Hematopoietic multipotent progenitor cell (in vitro differentiated cells): Measurements from ENCODE around the gene ERG28. TPM values are rescaled to one million over a fixed set of nuclear protein-coding genes. Genes with fewer than 3 reads are reported as not detected.
"Not testable (repeated sequence)": the region's sequence is repeated elsewhere in the genome, so short reads cannot be mapped to it uniquely, and the experiment has no call there.

Source experiments
- DNase-seq, 3 donors: peaks; one replicate each; pipeline ENCODE4 v3.0.0-alpha.2; 2011 to 2015; ENCODE audit warnings: low read depth in 2 of 3, low spot score in 2 of 3
- total RNA-seq: library from RNA; depleted of rRNA; stranded (reverse); fragments of >200 nt; gene quantifications from one replicate; pipeline ENCODE4 v1.2.3, GENCODE V29; 2012

Gene ERG28
- total RNA-seq, 1 donor, result 4.3 TPM

DNA sequence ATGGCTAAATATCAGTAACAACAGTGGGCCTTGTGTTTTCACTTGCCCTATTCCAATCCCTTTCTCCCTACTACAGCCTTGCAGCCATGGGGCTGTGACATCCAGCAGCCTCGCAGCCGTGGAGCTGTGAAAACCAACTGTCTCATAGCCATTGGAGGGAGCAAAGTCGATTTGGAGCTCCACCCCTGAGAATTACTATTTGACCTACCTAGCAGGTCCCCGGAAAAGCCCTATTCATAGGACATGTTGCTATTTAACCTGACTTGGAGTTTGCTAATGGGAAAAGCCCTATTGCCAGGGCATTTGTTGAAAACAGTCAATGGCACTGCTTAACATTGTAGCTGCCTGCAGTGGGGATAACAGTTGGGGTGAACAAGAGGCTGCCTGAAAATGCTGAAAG, 33.3 kb downstream of the ERG28 start:
- no peak for DNase-seq

DNA sequence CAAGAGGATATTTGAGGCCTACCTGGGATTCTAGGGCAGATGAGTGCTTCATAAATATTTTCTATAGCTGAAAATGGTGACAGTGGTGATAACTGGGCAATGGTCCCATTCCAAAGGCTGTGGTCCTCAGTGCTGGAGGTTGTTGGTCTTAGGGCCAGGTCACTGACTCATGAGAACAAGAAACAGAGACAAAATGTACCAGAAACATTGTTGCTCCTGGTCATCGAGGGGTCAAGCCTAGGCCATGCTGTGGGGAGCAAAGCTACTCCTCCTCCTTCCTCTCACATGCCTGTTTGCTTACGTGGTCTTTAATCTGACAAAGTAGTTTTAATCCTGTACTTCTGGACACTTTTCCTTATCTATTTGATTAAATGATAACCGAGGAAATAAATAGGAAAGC, 33.8 kb downstream of the ERG28 start:
- no peak for DNase-seq

DNA sequence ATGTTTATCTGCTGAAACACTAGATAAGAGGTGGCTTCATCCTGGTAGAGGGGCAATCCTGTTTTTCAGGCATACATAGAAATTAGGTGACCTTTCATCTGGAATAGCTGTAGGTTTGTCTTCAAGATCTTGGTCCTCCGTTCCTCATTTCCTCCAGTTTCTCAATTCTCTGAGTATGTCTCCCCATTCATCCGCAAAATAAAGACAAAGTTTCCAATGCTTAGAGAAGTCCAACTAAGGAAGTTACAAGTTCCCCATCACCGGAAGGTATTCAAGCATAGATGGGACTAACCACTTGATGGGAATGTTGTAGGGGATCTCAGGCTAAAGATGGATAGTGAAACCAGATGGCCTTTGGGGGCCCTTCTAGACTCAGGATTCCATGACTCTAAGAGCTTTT, 34.3 kb downstream of the ERG28 start:
- DNase-seq, result no peak

DNA sequence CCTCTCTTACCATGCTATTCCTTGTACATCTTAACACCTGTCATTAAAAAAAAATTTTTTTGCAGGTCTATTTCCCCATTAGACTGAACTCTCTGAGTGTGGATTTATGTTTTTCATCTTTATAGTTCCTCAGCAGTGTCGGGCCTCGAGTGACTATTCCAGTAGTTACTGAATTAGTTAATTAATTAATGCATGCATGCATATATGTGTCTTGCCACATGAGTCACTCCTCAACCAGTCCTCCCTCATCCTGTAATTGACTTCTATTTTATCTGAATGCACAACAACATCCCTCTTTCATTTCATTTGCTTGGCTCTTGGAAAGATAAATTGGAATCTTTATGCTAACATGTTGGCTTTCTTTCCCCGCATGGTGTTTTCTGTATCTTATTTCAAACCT, 35.6 kb downstream of the ERG28 start:
- no peak for DNase-seq

DNA sequence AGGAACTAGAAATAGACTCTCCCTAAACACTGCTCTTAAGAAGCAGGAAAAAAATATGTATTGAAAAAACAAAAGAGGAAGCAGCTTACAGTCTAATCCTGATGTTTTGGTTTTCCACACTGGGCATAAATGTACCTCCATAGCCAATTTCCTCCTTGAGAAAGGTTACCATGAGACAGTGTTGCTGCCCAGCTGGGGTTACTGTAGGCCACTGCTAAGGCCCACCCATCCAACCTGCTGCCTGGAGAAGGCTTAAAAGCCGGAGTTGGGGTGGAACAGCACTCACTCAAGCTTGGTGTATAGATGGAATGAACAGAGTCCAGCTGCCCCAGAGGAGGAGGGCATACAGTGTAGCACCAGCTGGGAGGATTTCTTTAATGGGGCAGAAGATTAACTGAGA, 41.1 kb downstream of the ERG28 start:
- DNase-seq, result no peak

DNA sequence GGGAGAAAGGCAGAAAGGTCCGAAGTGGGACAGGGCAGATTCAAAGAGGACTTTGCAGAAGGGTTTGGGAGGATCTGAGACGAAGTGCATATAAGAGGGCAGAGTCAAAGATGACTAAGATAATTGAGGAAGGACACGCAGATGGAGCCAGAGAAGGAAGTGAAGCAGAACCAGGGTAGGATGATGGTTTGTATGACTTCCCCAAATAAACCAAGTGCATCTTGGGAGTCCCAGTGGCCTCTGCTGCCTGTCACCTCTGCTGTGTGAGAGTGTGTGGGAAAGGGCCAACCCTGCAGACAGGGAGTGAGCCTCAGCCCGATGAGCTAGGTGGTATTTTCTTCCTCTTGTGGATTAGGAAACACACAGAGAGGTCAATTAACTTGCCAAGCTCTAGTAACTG, 45.5 kb downstream of the ERG28 start:
- DNase-seq, result peak in 2 of 3 donors; percentile 42 to 70

DNA sequence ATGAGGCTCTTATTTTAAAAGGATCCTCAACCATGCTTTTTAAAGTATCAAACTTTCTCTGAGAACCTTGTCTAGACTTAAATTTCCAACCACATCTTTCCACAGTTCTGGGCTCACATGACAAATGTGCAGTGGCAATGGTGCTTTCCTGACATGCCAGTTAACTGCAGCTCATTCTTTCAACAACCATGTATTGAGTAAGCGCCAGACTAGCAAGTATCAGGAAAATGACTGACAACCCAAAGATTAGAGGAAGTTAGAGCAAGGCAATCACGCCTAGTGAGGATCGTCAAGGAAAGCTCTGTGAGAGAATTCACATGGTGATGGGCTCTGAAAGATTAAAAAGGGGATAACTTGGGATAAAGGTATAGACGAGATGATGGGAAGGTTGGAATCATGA, 46.5 kb downstream of the ERG28 start:
- DNase-seq, result no peak

DNA sequence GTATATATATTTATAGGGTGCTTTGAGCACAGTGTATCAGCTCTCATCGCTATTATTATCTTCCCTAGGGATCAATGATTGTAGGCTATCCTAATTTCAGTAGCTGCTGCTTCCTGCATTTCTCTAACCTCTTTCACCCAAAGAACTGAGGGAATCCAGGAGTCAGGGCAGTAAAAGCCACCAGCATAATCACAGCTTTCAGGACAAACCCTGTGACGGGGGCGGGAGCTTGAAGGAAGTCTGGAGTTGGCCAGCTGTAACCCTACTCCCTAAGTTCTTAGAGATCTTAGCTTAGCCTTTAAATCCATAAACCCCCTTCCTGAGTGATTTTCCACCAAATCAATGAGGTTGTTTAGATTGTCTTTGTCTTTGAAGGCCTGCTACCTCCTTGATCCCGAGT, 48.5 kb downstream of the ERG28 start:
- no peak for DNase-seq

DNA sequence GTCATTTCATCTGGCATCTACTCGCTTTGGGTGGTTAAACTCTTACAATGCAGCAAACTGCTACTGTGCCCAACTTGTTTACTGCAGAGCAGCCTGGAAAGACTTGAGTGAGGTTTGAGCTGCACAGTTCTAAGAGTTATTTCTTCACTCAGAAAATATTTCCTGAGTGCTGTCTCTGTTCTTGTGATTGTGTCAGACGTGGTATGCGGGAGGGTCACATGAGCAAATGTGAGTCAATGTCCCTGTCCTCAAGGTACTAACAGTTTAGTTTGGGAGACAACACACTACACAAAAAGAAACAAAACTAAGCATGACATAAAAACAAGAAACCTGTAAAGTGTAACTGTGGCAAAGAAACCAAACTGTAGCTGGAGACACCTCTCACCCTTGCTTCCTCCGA, 49.8 kb downstream of the ERG28 start:
- DNase-seq, result no peak

DNA sequence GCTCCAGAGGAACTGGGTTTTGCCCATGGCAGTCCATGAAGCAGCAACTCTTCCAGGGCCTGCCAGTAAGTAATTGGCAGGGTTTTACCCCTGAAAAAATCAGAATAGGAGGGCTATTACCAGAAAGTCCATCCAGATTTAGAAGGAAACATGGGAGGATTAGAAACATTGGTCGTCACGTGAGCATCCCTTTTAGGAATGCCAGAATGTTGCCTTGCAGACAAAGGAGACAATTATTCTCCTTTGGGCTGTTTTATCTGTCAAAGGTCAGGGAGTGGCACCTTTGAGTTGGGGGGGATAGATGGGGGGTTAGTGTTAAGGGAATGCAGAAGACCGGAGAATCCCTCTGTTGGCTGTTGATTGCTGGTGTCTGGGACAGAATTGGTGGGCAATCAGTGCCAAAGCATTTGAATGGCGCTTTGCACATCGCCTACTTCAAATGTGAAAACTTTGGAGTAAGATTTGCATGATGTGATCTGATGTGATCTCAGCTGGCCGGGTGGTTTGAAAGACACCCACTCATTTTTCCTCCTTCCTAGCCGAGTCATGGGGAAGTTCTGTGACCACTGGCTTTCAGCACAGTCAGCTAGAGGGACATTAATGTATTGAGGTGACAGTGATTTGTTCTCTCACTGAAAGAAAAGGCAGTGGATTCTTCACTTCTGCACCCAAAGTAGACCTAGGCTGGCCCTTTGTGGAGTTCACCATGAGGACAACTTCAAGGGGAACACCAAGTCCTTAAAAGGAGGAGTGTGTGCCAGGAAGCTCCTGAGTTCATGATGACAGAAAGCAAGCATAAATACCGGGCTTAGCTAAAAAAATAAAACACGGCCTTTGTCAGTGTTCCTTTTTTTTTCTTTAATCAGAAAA, 50.8 kb downstream of the ERG28 start:
- DNase-seq, result no peak

DNA sequence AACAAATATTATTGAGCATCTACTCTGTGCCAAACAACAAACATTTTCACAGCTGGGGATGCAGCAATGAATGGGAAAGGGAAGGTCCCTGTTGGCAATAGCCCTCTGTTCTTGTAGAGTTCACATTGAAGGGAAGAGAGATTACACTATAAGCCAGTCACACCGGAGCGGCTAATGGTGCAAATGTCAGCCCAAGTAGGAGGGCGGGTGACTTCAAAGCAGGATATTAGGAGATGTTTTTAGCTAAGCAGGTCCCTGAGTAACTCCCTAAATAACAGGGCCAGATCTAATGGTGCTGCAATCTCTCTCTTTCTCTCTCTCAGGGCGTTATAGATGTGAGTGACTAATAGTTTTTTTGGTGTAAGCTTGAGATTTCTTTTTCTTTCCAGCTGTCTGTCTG, 51.6 kb downstream of the ERG28 start:
- no peak for DNase-seq

DNA sequence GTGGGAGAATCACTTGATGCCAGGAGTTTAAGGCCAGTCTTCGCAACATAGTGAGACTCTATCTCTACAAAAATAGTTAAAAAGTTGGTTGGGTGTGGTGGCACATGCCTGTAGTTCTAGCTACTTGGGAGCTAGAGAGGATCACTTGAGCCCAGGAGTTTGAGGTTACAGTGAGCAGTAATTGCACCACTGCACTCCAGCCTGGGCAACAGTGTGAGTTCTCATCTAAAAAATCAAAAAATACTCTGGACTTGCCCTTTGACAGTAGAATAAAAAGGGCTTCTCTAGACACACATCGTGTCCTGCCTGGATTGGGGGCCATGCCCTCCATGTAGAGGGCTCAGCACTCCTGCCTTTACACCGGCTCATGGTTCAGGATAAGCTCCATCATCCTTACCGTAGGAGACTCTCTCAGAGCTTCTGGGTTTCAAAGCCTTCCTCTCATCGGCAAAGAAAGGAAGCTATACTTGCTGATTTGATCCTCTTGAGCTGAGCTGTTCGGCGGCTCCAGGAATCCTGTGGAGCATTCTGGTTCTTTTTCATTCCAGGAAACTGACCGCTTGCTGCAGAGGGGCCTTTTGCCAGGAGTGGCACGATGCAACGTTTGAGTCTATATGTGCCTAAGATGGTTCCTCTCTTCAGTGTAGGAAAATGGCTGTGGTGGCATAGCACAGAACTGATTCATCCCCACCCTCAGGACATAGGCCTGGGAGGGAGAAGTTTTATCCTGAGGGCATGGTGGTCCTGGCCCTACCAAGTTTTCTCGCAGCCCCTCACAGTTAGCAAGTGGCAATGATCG, 52.6 kb downstream of the ERG28 start:
- no peak for DNase-seq

DNA sequence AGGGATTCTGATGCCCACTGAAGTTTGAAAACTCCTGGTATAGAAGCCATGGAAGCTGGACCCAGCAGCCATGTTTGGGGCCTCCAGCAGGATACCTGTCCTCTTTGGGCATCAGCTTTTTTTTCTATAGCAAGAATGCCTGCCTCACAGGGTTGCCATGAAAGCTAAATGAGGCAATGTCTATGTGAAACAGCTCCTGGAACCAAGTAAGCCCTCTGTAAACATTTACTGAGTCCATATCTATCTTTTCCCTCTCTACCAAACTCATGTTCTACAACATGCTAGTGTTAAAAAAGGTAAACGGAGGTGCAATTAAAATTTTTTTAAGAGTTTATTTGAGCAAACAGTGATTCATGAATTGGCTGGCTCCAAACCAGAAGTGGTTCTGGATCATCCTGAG, 53.6 kb downstream of the ERG28 start:
- no peak for DNase-seq

DNA sequence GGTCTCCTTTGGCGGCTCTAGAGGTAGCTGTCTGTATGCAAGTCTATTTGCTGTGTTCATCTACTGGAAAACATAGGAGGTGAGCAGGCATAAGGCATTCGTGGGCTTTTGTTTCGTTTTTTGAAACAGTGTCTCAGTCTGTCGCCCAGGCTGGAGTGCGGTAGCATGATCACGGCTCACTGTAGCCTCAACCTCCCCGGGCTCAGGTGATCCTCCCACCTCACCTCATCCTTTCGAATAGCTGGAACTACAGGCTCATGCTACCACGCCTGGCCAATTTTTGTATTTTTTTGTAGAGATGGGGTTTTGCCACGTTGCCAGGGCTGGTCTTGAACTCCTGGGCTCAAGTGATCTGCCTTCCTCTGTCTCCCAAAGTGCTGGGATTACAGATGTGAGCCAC, 54.8 kb downstream of the ERG28 start:
- no peak for DNase-seq

DNA sequence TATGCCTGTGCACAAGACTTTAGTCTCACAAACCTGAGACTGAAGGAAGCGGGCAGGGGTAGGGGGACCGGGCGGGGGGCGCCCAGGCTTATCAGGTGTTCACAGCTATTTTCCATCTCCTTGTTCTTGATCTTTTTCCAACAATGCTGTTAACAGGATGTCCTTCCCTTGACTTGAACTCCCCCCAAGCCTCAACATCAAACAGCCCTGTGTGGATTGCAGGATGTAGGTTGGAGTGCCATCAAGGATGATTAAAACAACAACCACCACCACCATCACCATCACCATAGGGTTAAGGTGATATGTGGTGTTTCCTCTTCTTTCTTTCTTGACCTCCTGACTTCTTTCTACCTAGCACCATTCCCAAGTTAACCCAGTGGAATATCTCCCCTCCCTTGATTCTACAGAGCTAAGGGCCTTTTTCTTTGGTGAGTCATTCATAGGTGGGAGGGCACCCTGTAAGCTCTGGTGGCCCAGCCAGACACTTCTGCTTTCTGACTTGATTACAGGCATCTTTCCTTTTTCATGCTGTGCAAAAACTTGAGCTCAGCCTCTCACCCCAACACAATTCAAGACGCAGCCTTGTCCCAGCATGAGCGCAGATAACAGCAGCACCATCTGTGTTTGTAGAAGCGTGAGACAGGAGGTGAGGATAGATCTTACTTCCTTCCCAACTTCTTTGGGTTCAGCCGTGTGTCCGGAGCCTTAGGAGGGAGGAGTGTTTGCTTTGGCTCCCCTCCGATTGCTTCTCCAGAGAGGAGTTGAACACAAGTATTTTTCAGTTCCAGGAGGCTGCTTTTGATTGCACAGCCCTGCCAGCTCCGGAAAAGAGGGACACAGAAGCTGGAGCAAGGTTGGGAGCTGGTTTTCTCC, 55.5 kb downstream of the ERG28 start:
- DNase-seq, result peak in 2 of 3 donors; percentile 24 to 49

DNA sequence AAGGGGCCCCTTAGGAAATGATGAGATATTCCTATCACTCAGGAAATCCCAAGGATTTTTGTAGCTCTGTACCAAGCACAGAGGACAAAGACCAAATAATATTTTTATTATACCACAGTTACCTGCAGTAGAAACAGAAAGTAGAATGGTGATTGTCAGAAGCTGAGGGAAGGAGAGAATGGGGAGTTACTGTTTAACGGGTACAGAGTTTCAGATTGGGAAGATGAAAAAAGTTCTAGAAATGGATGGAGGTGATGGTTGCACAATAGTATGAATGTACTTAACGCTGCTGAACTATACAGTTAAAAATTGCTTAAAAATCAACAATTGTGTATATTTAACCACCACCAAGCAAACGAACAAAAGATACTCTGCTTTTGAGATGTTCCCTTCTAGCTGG, 58.2 kb downstream of the ERG28 start:
- DNase-seq, result no peak

DNA sequence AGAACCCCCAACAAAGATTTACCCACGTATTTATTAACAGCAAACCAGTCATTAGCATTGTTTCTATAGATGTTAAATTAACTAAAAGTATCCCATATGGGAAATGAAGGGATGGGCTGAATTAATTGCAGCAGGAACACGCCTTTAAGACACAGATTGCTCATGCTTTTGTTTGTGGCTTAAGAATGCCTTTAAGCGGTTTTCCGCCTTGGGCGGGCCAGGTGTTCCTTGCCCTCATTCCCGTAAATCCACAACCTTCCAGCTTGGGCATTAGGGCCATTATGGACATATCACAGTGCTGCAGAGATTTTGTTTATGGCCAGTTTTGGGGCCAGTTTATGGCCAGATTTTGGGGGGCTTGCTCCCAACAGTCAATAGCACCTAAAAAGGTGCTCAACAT, 59.6 kb downstream of the ERG28 start:
- not testable (repeated sequence) for DNase-seq

DNA sequence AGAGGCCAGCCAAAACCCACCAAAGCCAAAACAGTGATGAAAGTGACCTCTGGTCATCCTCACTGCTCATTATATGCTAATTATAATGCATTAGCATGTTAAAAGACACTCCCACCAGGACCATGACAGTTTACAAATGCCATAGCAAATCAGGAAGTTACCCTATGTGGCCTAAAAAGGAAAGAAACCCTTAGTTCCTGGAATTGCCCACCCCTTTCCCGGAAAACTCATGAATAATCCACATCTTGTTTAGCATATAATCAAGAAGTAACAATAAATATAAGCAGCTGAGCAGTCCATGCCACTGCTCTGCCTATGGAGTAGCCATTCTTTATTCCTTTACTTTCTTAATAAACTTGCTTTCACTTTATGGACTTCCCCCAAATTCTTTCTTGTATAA, 60.6 kb downstream of the ERG28 start:
- not testable (repeated sequence) for DNase-seq
